HepG2 (cell line): ENCODE measurements around the gene HBG1. TPM values are rescaled to one million over a fixed set of nuclear protein-coding genes. Genes with fewer than 3 reads are reported as not detected.

ENCODE experiments used
- ATAC-seq: fragments of 200-7000 bp; cut with Tn5 transposase; 3 replicates; pipeline ENCODE4 v1.9.1; 2020; ENCODE audit warnings: mild to moderate bottlenecking, moderate library complexity
- BruUV-seq: library from RNA; stranded (reverse); fragments of 400-500 nt; replicated peaks from 2 replicates; lab custom pipeline; 2021; lab: Mats Ljungman, UMichigan
- CTCF ChIA-PET: fragments of 300-600 bp; formaldehyde crosslinking; extraction: SDS; loops from one replicate; lab custom pipeline; 2021; ENCODE audit warnings: low total read pairs, inconsistent platforms, low intra/inter-chr PET ratio; lab: Yijun Ruan, JAX
- POLR2A ChIA-PET: fragments of 350-600 bp; sonication (Branson Sonifier 250); formaldehyde crosslinking; loops from one replicate; lab custom pipeline; 2020; ENCODE audit warnings: antibody characterized with exemption, inconsistent platforms; lab: Yijun Ruan, JAX
- DNase-seq: peaks from one replicate; pipeline ENCODE4 v3.0.0-alpha.2; 2015; ENCODE audit warnings: low spot score
- FAIRE-seq: peaks from 3 replicates; lab custom pipeline; 2011; peaks lifted over from hg19 to GRCh38; lab: Jason Lieb, UNC
- H2AFZ ChIP-seq: one replicate; pipeline ENCODE4 v1.6.1; 2011; ENCODE audit warnings: low read length, inconsistent platforms
- H3K27ac ChIP-seq: fragments of 300-600 bp; 3 replicates; pipeline ENCODE4 v1.8.0; 2011; ENCODE audit warnings: mixed run types, mild to moderate bottlenecking, mixed read lengths, low read length, inconsistent platforms; ENCODE audit not compliant: insufficient read depth; ENCODE audit errors: extremely low read length
- H3K27me3 ChIP-seq, 2 experiments: fragments of 200-600 bp in 1 of 2; 2 replicates in 1 of 2; 3 replicates in 1 of 2; pipeline versions ENCODE4 v1.6.0 to v1.8.0; 2011; ENCODE audit warnings: low read length in 2 of 2, mild to moderate bottlenecking in 2 of 2, moderate library complexity in 2 of 2, inconsistent platforms in 1 of 2; ENCODE audit not compliant: insufficient read depth in 2 of 2, control insufficient read depth in 1 of 2
- H3K36me3 ChIP-seq, 2 experiments: fragments of 200-600 bp in 1 of 2; replicated peaks in 1 of 2; 2 replicates in 1 of 2; 3 replicates in 1 of 2; pipeline versions ENCODE4 v1.5.1 to v1.8.0; 2011; ENCODE audit warnings: low read length in 2 of 2, inconsistent platforms in 1 of 2; ENCODE audit not compliant: insufficient read depth in 2 of 2, control insufficient read depth in 1 of 2
- H3K4me1 ChIP-seq: 2 replicates; pipeline ENCODE4 v1.5.1; 2012; ENCODE audit warnings: low read length, inconsistent platforms; ENCODE audit not compliant: insufficient read depth
- H3K4me2 ChIP-seq: 2 replicates; pipeline ENCODE4 v1.6.0; 2011; ENCODE audit warnings: low read depth, low read length, inconsistent platforms
- H3K4me3 ChIP-seq, 3 experiments: fragments of 200-600 bp in 1 of 3; sonication (generic), shearing (Covaris generic) in 1 of 3; replicated peaks in 1 of 3; 2 replicates each; pipeline ENCODE4 v1.5.1; 2011 to 2016; ENCODE audit warnings: low read length in 3 of 3, inconsistent platforms in 2 of 3, low read depth in 2 of 3, mild to moderate bottlenecking in 2 of 3, control low read depth in 1 of 3, mixed read lengths in 1 of 3; ENCODE audit not compliant: insufficient read depth in 1 of 3
- H3K79me2 ChIP-seq: one replicate; pipeline ENCODE4 v1.6.1; 2011; ENCODE audit warnings: low read length, inconsistent platforms; ENCODE audit not compliant: insufficient read depth
- H3K9ac ChIP-seq: 2 replicates; pipeline ENCODE4 v1.6.0; 2011; ENCODE audit warnings: mild to moderate bottlenecking, low read depth, low read length, inconsistent platforms; ENCODE audit not compliant: insufficient read depth
- H3K9me3 ChIP-seq: 2 replicates; pipeline ENCODE4 v1.5.1; 2012; ENCODE audit warnings: mild to moderate bottlenecking, low read length
- H4K20me1 ChIP-seq: 2 replicates; pipeline ENCODE4 v1.6.0; 2011; ENCODE audit warnings: inconsistent platforms, mild to moderate bottlenecking, low read length, moderate library complexity; ENCODE audit not compliant: insufficient read depth
- BRF2 ChIP-seq: sonication (generic); formaldehyde crosslinking; IDR thresholded peaks from 2 replicates; pipeline ENCODE4 v1.8.1; 2022; ENCODE audit warnings: mild to moderate bottlenecking, missing genetic modification reagents
- CBX1 ChIP-seq: IDR thresholded peaks from one replicate; pipeline ENCODE4 v1.6.1; 2016; ENCODE audit warnings: antibody characterized with exemption, low read depth
- CBX2 ChIP-seq, 2 experiments: fragments of 200-600 bp in 1 of 2; sonication (generic); formaldehyde crosslinking in 1 of 2; IDR thresholded peaks; 2 replicates each; pipeline versions ENCODE4 v1.7.0 to v1.8.1; 2018 to 2022; ENCODE audit warnings: low read depth in 2 of 2, low read length in 1 of 2, mild to moderate bottlenecking in 1 of 2, missing genetic modification reagents in 1 of 2
- HNF1B ChIP-seq: sonication (generic); formaldehyde crosslinking; IDR thresholded peaks from 2 replicates; pipeline ENCODE4 v1.5.1; 2020; ENCODE audit warnings: mild to moderate bottlenecking, moderate library complexity, missing genetic modification reagents
- PHF20 ChIP-seq: sonication (generic); formaldehyde crosslinking; IDR thresholded peaks from 2 replicates; pipeline ENCODE4 v1.5.0; 2020; ENCODE audit warnings: mild to moderate bottlenecking, missing genetic modification reagents
- POLR2AphosphoS5 ChIP-seq: IDR thresholded peaks from 2 replicates; pipeline ENCODE4 v1.6.1; 2012; ENCODE audit warnings: low read depth, low read length
- PRMT3 ChIP-seq: sonication (generic); formaldehyde crosslinking; IDR thresholded peaks from 2 replicates; pipeline ENCODE4 v1.8.1; 2022; ENCODE audit warnings: low read depth, mild to moderate bottlenecking, moderate library complexity, missing genetic modification reagents, borderline replicate concordance
- SMAD9 ChIP-seq: sonication (generic); formaldehyde crosslinking; IDR thresholded peaks from 2 replicates; pipeline ENCODE4 v1.5.1; 2020; ENCODE audit warnings: mild to moderate bottlenecking, missing genetic modification reagents
- SMARCC2 ChIP-seq: fragments of 450-650 bp; IDR thresholded peaks from 2 replicates; pipeline ENCODE4 v1.6.1; 2017; ENCODE audit warnings: antibody characterized with exemption, mild to moderate bottlenecking
- ZBTB39 ChIP-seq: sonication (generic); formaldehyde crosslinking; IDR thresholded peaks from 2 replicates; pipeline ENCODE4 v1.5.0; 2020; ENCODE audit warnings: missing genetic modification reagents
- ZBTB46 ChIP-seq: sonication (generic); formaldehyde crosslinking; IDR thresholded peaks from 2 replicates; pipeline ENCODE4 v1.4.0; 2020; ENCODE audit warnings: mild to moderate bottlenecking, missing genetic modification reagents, borderline replicate concordance
- ZIK1 ChIP-seq: sonication (generic); formaldehyde crosslinking; IDR thresholded peaks from 2 replicates; pipeline ENCODE4 v1.5.0; 2020; ENCODE audit warnings: mild to moderate bottlenecking, low read depth, missing genetic modification reagents, borderline replicate concordance
- ZNF264 ChIP-seq: sonication (generic); formaldehyde crosslinking; IDR thresholded peaks from 2 replicates; pipeline ENCODE4 v1.4.0; 2020; ENCODE audit warnings: missing genetic modification reagents
- ZNF280B ChIP-seq: sonication (generic); formaldehyde crosslinking; IDR thresholded peaks from 2 replicates; pipeline ENCODE4 v1.5.0; 2020; ENCODE audit warnings: missing genetic modification reagents, mild to moderate bottlenecking, borderline replicate concordance
- ZNF3 ChIP-seq: IDR thresholded peaks from 2 replicates; pipeline ENCODE4 v1.7.0; 2017; ENCODE audit warnings: inconsistent platforms
- ZNF652 ChIP-seq: IDR thresholded peaks from 2 replicates; pipeline ENCODE4 v1.6.1; 2016; ENCODE audit warnings: low read depth, borderline replicate concordance
- ZNF713 ChIP-seq: sonication (generic); formaldehyde crosslinking; IDR thresholded peaks from 2 replicates; pipeline ENCODE4 v1.4.0; 2020; ENCODE audit warnings: mild to moderate bottlenecking, missing genetic modification reagents
- WGBS: methylation state at CpG from one replicate; pipeline ENCODE4 v1.1.6; 2017; ENCODE audit warnings: low lambda C conversion rate; 5-methylcytosine and 5-hydroxymethylcytosine counted together
- in situ Hi-C: cut with HindIII; loops from 2 replicates; pipeline ENCODE4 v1.10.0; 2017; ENCODE audit warnings: low pct_unique_long_range_greater_than_20kb; ENCODE audit not compliant: extremely low pct_ligation_motif_present
- intact Hi-C: fragments of 100-400 bp; cut with micrococcal nuclease; formaldehyde crosslinking; loops from one replicate; pipeline ENCODE4 v1.10.0; 2022; ENCODE audit not compliant: unreplicated experiment
- polyA plus RNA-seq, 8 experiments: library from polyadenylated mRNA; depleted of rRNA in 3 of 8; stranded (reverse) in 7 of 8; unstranded in 1 of 8; fragments of >200 nt; fragmentation: Illumina TruSeq in 4 of 8; extraction: Trizol in 4 of 8; gene quantifications; 2 replicates each; pipeline versions ENCODE4 v1.2.1 to v1.2.3, GENCODE V29; 2011 to 2016; ENCODE audit warnings: low read depth in 4 of 8, missing spikeins in 1 of 8, mixed read lengths in 1 of 8; ENCODE audit not compliant: insufficient read depth in 1 of 8
- total RNA-seq, 5 experiments: library from RNA; depleted of rRNA; stranded (reverse); fragments of >200 nt; fragmentation: Illumina TruSeq; extraction: Trizol; gene quantifications; 2 replicates each; pipeline ENCODE4 v1.2.3, GENCODE V29; 2016; ENCODE audit warnings: low read depth in 1 of 5

The HBG1 gene
- total and polyA plus RNA-seq, 2 of the 13 experiments (the other 11 are each of a cell fraction or from before 2014, with no cell fraction given): not detected

GRCh38 chr11:5288906-5289550 lies 39.4 kb upstream of the HBG1 start:
- in situ Hi-C loops (no loop called here), intact Hi-C loops (no loop called here)
- Histone ChIP-seq H3K27ac (no peak overlapping the region), H3K79me2 (no peaks in the 10 kb centered on the region), H3K4me1 (no peaks in the 10 kb centered on the region), H3K9me3 (no peaks in the 10 kb centered on the region), H4K20me1 (no peaks in the 10 kb centered on the region), H3K36me3 (no peaks in the 10 kb centered on the region), H3K27me3 (no peaks in the 10 kb centered on the region), H3K9ac (no peak overlapping the region), H2AFZ (no peak overlapping the region), H3K4me3 (no peak overlapping the region), H3K4me2 (no peak overlapping the region)
- WGBS: 0% methylated on average over 6 of the region's 6 CpGs
- no peak for ATAC-seq
- BruUV-seq: no TSS peak
- ChIA-PET CTCF (no interaction called here), POLR2A (no interaction called here)
- no peak for FAIRE-seq
- DNase-seq: no peak
- TF ChIP-seq SMAD9: no peak
- no peak for TF ChIP-seq CBX1
- no peak for TF ChIP-seq ZBTB39 (CRISPR knock-in tag)
- TF ChIP-seq PRMT3 (CRISPR knock-in tag): no peak
- no peak for TF ChIP-seq POLR2AphosphoS5
- TF ChIP-seq CBX2 (IDR thresholded peaks at IDR 0.05; ENCODE audit: low read depth, low read length): no peak
- no peak for TF ChIP-seq CBX2 (CRISPR knock-in tag; IDR thresholded peaks at IDR 0.05; ENCODE audit: low read depth)
- no peak for TF ChIP-seq ZNF3 (CRISPR knock-in tag)
- no peak for TF ChIP-seq ZNF280B (CRISPR knock-in tag)
- TF ChIP-seq BRF2 (CRISPR knock-in tag): no peak
- TF ChIP-seq ZNF264: no peak
- no peak for TF ChIP-seq PHF20 (CRISPR knock-in tag)
- TF ChIP-seq ZBTB46: no peak
- TF ChIP-seq ZNF713 (CRISPR knock-in tag): no peak
- TF ChIP-seq ZNF652 (CRISPR knock-in tag): no peak
- TF ChIP-seq HNF1B (CRISPR knock-in tag): no peak
- no peak for TF ChIP-seq SMARCC2
- TF ChIP-seq ZIK1 (CRISPR knock-in tag): no peak
